IMR-90 (cell line): ENCODE results near the gene NR5A2.

Experiments used
- CEBPB ChIP-seq: IDR thresholded peaks from 2 replicates; pipeline ENCODE4 v1.6.1; 2012; ENCODE audit warnings: low read depth, low read length, improper control_type of control experiment
- CTCF ChIP-seq: conservative IDR thresholded peaks from 2 replicates; pipeline ENCODE4 v1.5.1; 2012; ENCODE audit warnings: mild to moderate bottlenecking, low read depth, low read length, improper control_type of control experiment
- MAZ ChIP-seq: IDR thresholded peaks from 2 replicates; pipeline ENCODE4 v1.6.1; 2012; ENCODE audit warnings: low read depth, mild to moderate bottlenecking, low read length, improper control_type of control experiment, moderate library complexity, borderline replicate concordance
- POLR2A ChIP-seq: IDR thresholded peaks from 2 replicates; pipeline ENCODE4 v1.6.1; 2012; ENCODE audit warnings: mild to moderate bottlenecking, low read depth, low read length
- RAD21 ChIP-seq: IDR thresholded peaks from 2 replicates; pipeline ENCODE4 v1.6.1; 2012; ENCODE audit warnings: low read length, improper control_type of control experiment
- RFX5 ChIP-seq: IDR thresholded peaks from 2 replicates; pipeline ENCODE4 v1.8.0; 2012; ENCODE audit warnings: low read depth, mild to moderate bottlenecking, low read length, moderate library complexity
- SMC3 ChIP-seq: fragments of 150-350 bp; IDR thresholded peaks from 2 replicates; pipeline ENCODE4 v1.6.1; 2016; ENCODE audit warnings: low read depth, mild to moderate bottlenecking, antibody characterized with exemption, low read length, moderate library complexity

GRCh38 chr1:200172311-200172710 is 144.8 kb downstream of the NR5A2 start:
- TF ChIP-seq CTCF (no peak), CEBPB (no peak), SMC3 (no peak), RFX5 (no peak), POLR2A (no peak), MAZ (no peak), RAD21 (no peak)
